ENCODE results near the gene AKIRIN1.
"Not testable (repeated sequence)": the region's sequence is repeated elsewhere in the genome, so short reads cannot be mapped to it uniquely, and the experiment has no call there.

The AKIRIN1 gene

DNA sequence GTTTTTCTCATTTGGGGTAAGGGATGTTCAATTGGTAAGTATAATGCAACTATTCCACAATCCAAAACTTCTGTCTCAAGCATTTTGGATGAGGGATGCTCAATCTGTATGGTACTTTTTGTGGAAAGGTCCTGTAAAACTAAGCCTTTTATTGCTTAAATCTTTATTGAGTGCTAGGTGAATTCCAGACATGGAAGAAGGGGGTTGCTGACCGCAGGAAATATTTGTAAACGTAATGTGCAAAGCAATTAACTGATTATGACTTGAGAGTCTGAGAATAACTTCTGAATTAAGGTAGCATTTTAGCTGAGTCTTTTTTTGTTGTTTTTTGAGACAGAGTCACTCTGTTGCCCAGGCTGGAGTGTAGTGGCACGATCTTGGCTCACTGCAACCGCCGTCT is 3.1 kb downstream of the AKIRIN1 start:
- DNase-seq (ENCODE audit: low spot score), result no peak

DNA sequence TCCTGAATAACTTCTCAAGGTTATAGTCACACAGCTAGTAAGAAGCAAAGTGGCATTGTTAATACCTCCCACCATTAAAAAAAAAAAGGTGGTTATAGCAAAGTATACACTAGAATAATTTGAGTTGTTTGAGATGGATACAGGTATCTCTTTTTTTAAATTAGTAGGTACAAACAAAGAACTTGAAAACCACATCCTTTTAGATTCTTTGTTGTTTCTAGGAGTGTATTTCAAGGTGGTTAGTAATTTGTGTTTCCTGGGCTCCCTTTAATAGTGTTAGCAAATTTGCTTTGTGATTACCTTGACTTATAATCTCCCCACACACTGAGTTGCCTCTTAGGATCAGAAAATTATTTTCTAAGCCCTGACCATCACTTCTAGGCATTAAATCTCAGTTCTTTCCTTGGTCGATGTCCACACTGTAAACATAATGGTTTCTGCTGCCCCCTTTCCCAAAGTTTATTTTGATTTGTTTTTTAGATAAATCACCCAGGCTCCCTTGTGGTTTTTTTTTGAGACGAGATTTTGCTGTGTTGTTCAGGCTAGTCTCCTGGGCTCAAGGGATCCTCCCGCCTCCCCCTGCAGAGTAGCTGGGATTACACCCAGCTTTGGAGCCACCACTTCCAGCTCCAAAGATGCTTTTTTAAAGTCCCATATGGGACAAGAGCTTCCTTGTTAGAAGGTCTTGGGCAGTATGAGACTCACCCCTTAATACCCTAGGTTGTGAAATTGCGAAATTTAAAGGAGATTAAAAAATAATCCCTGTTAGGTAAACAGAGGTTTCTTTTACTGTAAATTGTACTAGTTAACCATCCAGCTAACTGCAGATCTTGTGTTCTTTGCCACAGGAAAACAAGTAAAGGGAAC is 6.2 kb downstream of the AKIRIN1 start:
- DNase-seq (ENCODE audit: low spot score), result no peak

DNA sequence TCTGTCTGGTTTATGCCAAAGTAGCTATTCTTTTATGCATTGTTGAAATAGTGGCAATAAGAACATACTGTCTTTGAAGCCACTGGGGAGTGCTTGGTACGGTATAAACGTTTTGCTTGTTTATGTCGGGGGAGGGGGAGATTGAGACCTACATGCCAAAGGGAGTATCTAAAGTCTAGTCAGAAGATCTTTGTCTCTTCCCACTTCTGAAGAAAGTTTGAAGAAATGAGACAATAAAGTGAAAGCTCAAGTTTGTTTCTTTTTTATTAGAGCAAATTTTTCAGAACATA is 6.8 kb downstream of the AKIRIN1 start:
- no peak for DNase-seq (ENCODE audit: low spot score)

DNA sequence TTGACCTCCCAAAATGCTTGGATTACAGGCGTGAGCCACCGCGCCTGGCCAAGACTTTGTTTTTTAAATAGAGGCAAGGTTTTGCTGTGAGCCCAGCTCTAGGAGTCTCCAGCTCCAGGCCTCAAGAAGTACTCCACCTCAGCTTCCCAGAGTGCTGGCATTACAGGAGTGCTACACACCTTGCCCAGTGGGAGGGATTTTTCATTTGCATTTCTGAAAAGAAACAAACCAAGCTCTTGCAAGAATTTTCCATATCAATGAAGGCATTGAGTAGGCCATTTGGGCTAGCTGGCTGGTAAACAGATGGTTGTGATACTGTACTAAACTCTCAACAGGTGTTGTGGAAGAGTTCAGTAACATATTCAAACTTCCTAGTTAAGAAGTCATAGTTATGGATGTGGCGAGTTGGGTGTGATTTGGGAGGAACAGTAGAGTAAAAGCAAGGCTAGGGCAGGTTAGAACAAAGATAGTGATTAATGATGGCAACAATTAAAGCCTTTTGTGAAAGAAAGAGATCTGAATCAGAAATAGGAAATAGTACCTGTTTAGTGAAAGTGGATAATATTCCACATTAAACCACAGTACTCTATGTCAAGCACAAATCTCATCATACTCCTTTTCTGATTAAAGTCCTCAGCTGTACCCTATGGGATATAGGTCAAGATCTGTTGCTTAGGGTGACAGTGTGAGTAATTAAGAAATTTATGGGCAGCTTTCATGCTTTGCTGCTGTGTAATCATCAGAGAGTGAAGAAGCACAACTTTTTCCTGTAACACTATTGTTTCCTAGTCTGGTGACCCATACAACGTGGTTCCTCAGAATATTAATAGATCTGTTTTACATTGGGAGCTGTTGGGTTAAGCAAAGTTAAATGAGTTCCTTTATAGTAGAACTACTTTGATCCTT is 10.7 kb downstream of the AKIRIN1 start:
- no peak for DNase-seq (ENCODE audit: low spot score)

DNA sequence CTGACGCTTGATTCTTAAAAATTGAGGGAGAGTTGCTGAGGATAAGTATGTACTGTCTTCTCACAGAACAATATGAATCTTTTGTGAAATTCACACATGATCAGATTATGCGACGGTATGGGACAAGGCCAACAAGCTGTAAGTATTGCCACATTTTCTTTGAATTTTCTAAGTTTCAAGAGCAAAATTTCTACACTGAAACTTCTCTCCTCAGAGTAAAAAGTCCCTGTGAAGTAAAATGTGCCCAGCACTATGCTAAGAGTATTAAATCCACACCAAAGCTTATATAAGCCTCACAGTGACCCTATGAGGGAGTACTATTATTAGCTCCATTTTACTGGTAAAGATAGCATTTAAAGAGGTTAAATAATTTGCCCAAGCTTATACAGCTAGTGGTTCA is 12.2 kb downstream of the AKIRIN1 start:
- no peak for DNase-seq (ENCODE audit: low spot score)

DNA sequence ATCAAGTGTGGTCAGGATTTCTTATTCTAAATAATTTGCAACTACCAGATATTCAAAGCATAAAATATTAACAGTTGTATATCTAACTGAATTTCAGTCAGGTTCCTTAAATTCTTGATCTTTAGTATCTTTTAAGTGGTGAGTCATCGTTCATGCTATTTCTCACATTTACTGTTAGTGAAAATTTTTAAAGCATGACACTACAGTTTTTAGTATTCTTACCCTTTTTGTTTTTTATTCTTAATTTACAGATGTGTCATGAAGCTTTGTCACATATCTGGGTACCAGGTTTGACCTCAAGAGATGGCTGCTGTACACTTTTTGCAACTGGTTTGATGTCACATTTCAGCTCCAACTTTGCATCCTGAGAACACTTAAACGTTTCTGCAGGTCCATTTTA is 12.7 kb downstream of the AKIRIN1 start:
- DNase-seq (ENCODE audit: low spot score), result peak; percentile 32

DNA sequence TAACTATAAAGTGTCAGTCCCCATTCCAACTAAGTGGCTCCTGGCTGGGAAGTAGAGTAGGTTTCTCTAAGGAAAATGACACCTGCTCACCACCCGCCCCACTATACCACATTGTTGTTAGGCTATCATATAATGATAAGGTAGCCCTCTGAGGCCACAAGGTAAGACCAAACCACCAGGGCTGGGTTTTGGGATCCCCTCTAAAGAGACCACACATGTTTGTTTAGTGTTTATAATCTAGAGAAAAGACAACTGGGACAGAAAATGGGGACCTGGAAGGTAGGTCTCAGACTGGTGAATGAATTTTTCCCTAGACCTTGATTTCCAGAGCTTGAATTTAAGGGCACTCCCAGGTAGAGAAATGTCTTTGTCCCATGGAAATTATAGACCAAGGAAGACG is 15.2 kb downstream of the AKIRIN1 start:
- no peak for DNase-seq (ENCODE audit: low spot score)

DNA sequence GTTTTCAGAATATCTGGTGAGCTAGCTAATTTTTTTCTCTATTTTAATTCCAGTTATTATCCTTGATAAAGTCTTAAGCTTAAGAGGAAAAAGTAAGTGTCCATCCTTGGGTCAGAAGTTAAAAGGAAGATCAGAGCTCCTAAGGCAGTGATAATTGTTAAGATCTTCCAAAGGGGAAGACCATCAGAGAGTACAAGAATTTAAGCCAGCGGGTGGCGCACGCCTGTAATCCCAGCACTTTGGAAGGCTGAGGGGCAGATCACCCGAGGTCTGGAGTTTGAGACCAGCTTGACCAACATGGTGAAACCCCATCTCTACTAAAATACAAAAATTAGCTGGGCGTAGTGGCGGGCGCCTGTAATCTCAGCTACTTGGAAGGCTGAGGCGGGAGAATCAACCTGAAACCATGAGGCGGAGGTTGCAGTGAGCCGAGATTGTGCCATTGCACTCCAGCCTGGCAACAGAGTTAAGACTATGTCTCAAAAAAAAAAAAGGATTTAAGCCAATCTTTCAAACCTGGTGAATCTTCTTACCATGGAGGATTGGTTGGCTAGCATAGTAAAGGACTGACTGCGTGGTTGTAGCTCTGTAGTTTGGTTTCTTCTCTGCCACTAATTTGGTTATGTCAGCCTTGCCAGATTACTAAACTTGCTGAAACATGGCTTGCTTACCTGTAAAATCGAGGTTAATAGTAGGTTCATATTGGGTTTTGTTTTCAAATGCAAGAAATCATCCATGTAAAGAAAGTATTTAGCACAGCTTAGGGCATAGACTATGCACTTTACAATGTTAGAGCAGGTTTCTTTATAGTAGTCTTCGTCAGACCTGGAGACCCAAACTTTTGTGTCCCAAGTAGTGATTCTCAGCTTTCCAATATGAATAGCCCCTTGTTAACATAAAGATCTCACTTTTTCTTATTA is 15.9 kb downstream of the AKIRIN1 start:
- no peak for DNase-seq (ENCODE audit: low spot score)

DNA sequence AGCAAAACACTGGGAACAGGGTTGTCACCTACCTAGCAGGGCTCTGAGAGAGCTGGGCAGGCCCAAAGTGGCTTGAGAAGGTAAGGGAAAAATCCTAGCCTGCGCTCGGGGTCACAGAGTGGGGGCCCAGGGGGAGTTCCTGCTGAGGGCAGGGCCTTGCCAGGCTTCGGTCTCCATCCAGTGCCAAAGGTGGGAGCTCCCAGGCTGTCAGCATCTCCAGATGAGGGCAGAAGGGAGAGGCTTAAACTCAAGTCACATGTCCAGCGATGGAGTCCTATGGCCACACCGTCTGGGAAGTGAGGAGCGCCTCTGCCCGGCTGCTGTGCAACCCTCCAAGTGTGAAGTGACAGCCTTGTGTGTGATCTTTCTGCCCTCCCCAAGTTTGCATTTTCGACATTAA is 23.9 kb downstream of the AKIRIN1 start:
- not testable (repeated sequence) for DNase-seq (ENCODE audit: low spot score)

DNA sequence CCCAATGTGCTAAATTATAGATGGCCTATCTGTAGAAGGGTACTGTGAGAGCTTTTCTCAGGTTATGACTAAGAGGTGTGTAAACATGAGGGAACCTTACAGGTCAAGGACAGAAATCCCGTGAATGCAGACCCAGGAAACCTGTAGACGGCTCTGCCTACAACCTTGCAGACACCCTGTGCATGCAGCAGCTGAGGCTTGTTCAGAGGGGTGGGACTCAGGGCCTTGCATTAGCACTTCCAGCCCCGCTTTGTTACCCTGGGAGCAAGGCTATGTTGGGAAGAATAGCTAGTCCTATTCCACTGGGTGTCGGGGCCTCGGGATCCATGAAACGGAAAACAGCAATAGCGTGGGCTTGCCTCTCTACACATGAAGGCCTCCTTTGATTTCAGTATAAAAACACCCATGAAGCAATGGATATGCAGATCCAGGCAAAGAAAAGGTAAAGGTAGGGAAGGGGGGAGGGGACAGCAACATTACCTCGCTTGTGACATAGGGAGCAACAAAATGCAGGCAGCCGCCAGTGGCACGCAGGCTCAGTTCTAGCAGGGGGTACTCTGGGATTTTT is 25.6 kb downstream of the AKIRIN1 start:
- DNase-seq (ENCODE audit: low spot score), result no peak

DNA sequence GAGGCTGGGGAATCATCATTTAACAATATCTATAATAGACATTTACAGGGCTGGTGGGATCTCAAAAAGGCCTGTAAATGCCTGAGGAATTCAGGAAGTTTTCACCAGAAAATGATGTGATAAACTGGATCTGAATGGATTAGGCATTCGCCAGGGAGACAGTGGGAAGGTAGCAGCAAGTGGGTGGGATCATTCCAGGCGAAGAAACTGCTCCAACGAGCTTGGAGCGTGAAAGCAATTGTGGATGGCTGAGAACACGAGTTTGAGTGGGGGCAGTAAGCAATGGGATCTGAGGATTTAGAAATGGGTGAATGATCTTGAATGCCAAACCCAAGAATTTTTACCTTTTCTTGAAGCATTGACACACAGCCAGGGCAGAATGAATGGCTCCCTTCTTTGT is 26.2 kb downstream of the AKIRIN1 start:
- no peak for DNase-seq (ENCODE audit: low spot score)

DNA sequence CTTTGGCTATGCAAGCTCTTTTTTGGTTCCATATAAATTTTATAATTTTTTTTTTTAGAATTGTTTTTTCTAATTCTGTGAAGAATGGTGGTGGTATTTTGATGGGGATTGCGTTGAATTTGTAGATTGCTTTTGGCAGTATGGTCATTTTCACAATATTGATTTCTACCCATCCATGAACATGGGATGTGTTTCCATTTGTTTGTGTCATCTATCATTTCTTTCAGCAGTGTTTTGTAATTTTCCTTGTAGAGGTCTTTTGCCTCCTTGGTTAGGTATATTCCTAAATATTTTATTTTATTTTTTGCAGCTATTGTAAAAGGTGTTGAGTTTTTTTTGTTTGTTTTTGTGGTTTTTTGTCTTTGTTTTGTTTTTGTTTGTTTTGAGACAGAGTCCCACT is 29.4 kb downstream of the AKIRIN1 start:
- DNase-seq (ENCODE audit: low spot score), result not testable (repeated sequence)

DNA sequence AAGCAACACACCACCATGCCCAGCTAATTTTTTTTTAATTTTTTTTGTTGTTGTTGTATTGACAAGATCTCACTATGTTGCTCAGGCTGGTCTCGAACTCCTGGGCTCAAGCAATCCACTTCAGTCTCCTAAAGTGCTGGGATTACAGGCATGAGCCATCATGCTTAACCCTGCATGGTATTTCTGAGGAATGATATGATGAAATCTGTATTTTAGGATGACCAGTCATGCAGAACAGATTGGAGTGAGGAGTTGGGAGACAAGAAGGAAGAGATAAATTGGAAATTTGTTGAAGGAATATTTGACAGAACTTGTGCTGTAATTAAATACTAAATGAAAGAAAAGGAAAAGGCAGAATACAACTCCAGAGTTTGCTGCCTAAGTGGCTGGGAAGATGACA is 30.4 kb downstream of the AKIRIN1 start:
- DNase-seq (ENCODE audit: low spot score), result no peak

DNA sequence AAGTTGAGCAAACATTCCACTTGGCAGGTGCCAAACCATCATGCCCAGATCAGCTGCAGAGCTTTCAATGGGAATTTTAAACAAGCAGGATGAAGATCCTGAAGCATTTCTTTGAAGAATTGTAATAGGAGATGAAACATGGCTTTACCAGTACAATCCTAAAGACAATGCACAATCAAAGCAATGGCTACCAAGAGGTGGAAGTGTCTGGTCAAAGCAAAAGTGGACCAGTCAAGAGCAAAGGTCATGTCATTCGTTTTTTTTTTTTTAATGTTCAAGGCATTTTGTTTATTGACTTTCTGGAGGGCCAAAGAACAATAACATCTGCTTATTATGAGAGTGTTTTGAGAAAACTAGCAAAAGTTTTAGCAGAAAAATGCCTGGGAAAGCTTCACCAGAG is 32.1 kb downstream of the AKIRIN1 start:
- DNase-seq (ENCODE audit: low spot score), result no peak

DNA sequence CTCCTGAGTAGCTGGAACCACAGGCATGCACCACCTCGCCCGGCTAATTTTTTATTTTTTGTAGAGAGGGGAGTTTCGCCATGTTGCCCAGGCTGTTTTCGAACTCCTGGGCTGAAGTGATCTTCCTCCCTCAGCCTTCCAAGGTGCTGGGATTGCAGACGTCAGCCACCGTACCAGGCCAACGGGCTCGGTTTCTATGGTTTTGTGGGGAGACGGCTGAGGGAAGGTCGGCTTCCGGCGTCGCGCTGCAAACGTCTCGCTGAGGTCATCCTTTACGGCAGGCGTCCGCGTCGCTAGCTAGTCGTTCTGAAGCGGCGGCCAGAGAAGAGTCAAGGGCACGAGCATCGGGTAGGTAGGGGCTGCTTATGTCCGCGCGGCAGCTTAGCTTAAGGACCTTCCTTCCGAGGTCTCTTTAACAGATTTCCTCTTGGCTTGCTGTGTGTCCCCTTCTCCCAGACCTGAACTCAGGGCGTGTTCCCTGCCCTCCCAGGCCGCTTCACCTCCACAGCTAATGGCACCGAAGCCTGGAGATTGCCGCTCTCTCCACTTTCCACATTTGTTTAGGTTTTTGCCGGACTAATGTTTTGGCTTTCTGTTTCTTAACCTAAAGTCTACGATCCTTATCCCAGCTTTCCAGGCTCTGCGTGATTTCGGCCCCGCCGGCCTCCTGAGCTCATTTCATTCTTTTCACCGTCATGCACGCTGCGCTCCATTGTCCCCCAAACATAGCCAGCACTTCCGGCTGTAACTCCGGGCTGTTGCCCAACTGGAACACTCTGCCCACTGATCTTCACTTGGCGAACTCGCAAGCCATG is 35.2 kb downstream of the AKIRIN1 start, which contains the start of gene NDUFS5:
Gene NDUFS5 (plus strand): TSS at position 300 of the 815 bp plus-strand sequence. CDS start 2,375 bp downstream, outside the sequence.
- DNase-seq (ENCODE audit: low spot score), result peak; percentile 95

DNA sequence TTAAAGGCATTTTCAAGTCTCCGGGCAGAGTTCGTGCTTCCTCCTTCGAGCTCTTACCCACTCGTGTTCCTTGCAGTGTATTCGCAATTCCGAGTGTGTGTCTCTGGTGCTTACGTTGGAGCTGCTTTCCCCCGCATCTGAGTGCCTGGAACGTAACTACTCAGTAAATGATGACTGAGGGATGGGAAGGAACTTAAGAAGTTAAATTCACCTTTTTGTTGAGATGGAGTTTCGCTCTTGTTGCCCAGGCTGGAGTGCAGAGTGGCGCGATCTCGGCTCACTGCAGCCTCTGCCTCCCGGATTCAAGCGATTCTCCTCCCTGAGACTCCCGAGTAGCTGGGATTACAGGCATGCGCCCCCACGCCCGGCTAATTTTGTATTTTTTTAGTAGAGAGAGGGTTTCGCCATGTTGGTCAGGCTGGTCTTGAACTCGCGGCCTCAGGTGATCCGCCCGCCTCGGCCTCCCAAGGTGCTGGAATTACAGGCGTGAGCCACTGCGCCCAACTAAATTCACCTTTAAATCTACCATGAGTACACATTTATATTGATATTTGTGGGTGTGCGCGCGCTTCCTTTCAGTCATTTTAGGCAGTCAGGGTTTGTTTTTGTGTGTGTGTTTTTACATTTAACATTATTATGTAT is 35.9 kb downstream of the AKIRIN1 start:
- no peak for DNase-seq (ENCODE audit: low spot score)

DNA sequence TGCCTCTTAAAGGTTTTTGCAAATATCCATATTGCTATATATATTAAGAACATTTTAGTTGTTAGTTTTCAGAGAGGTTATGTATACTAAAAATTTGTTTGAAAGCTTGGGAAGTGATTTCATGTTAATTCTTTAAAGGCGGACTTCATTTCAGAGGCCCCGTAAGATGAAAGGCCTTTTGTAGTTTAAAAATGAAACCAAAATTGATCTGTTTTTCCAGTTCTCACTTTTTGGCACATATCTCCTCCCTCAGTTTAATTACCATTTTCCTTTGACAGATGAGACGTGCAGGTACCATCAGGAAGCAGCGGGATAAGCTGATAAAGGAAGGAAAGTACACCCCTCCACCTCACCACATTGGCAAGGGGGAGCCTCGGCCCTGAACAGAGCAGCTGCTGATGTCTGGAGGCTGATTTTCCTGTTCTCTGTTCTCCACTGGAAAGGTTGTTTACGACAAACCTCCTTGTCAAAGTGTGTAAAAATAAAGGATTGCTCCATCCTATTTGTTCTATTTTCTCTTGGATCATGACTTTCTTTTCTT is 43.1 kb downstream of the AKIRIN1 start:
- no peak for DNase-seq (ENCODE audit: low spot score)

DNA sequence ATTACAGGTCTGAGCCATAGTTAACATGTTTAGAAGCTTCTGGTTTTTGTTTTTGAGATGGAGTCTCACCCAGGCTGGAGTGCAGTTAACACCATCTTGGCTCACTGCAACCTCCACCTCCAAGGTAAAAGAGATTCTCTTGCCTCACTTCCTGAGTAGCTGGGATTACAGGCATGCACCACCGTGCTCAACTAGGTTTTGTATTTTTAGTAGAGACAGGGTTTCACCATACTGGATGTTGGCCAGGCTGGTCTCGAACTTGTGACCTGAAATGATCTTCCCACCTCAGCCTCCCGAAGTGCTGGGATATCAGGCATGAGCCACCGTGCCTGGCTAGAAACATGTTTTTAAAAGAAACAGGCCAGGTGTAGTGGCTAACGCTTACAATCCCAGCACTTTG is 45.6 kb downstream of the AKIRIN1 start:
- DNase-seq (ENCODE audit: low spot score), result no peak

DNA sequence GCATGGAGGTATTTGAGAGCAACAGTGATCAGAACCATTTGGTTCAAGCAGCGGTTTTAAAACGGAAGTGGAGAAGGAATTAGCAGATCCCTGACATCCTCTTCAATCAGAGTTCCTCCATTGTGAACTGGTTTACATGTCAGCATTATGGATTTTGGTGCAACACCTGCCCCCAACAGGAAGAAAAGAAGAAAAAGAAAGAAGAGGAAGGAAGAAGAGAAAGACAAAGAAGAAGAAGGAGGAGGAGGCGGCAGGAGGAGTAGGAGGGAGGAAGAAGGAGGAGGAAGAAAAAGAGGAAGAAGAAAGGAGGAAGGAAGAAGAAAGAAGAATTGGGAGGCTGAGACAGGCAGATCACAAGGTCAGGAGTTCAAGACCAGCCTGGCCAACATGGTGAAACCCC is 52.4 kb downstream of the AKIRIN1 start:
- no peak for DNase-seq (ENCODE audit: low spot score)

DNA sequence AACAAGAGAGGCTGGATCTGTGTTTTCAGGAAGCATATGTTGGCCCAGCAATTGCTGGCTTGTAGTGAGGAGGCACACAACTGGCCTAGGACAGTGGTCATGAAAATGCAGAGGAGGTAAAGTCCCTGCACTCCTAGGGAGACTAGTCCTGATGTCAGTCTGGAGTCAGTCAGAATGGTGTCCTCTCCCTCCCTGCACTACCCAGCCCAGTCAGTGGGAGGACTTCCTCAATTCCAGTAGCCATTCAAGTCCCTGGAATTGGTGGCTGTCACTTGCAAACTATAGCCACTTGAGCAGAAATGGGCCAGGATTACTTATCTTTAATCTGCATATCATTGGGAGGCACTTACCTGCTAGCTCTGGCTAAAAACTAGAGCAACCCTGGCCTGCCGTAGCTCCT is 53.7 kb downstream of the AKIRIN1 start:
- DNase-seq (ENCODE audit: low spot score), result no peak

All from RKO (cell line).